Measurements from ENCODE around the gene CEP70.

DNA sequence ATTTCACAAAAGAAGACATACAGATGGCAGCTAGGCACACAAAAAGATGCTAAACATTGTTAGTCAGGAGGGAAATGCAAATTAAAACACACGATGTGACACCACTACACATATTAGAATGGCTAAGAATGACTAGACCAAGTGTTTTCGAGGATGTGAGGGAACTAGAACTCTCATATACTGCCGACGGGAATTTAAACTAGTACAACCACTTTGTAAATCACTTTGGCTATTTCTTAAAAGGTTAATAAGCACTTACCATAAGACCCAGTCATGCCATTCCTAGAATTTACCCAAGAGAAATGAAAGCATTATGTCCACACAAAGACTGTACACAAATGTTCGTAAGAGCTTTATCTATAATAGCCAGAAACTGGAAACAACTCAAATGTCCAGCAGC, 5.6 kb downstream of the CEP70 start:
- no peak for TF ChIP-seq POLR2A (IDR thresholded peaks at IDR 0.05)
- TF ChIP-seq, protein P1, sequence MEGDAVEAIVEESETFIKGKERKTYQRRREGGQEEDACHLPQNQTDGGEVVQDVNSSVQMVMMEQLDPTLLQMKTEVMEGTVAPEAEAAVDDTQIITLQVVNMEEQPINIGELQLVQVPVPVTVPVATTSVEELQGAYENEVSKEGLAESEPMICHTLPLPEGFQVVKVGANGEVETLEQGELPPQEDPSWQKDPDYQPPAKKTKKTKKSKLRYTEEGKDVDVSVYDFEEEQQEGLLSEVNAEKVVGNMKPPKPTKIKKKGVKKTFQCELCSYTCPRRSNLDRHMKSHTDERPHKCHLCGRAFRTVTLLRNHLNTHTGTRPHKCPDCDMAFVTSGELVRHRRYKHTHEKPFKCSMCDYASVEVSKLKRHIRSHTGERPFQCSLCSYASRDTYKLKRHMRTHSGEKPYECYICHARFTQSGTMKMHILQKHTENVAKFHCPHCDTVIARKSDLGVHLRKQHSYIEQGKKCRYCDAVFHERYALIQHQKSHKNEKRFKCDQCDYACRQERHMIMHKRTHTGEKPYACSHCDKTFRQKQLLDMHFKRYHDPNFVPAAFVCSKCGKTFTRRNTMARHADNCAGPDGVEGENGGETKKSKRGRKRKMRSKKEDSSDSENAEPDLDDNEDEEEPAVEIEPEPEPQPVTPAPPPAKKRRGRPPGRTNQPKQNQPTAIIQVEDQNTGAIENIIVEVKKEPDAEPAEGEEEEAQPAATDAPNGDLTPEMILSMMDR (IDR thresholded peaks at IDR 0.05): no peak
